HG02759 (cell line): ENCODE results near the gene ACAP1.
A peak's percentile ranks its signal among the peaks of the same experiment; 100 is the strongest.

Experiments
- ATAC-seq: cut with Tn5 transposase; IDR thresholded peaks from one replicate; pipeline ENCODE4 v1.9.1; 2021; ENCODE audit warnings: mild to moderate bottlenecking, moderate library complexity; ENCODE audit not compliant: unreplicated experiment

Gene ACAP1

GRCh38 chr17:7336240-7337175, at the start of gene ACAP1:
Gene ACAP1, plus strand, starts transcription at chr17:7336529. Its CDS starts 206 bp downstream, at chr17:7336735.
- peak; percentile 75 for ATAC-seq

DNA sequence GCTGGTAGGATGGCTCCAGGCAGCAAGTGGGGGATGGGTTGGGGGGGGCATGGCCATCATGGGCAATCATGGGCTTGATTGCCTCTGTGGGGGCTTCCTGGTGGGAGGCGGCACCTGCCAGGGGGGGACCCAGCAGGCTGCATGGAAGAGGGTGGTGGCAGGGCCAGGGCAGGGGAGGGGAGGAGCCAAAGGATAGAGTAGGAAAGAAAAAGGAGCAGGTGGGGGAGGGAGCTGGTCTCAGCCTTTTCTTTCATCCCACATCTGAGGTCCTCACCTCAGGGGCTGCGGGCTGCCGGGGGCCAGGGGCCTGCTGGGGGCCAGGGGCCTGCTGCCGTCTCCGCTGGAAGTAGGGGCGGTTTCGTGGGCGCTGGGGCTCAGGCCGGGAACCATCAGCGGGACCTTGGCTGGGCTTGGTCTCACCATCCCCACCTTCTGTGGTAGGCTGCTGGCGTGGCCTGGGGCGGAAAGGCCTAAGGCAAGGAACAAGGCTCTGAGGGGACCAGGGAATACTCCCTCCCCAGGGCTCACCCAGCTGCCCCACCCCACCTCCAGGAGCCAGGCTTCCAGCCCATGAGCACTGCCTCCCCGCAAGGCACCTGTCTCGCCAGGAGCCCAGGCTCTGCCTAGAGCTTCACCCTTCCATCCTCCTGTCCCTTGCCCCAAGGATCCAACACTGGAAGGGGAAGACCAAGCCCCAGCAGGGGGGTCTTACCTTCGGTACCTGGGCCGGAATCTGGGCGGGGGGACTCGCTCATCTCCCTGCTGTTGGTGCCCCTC, 46.9 kb upstream of the ACAP1 start:
- ATAC-seq, result no peak

DNA sequence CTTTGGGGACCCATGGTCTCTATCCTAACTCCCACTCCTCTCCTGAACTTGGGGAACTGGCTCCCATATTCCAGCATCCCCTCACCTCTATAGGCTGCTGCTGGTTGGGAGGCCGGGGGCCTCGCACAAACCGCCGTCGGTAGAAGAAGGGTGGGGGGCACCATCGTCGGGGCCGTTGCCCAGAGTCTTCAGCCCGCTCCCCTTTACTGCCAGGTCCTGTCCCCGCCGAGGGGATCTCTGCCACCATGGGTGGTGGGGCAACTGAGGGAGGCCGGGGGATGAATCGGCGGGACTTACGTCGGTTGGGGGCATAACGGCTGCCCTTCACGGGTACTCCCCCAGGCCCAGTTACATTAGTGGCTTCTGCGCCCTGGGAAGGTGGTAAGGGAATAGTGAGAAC, 46.2 kb upstream of the ACAP1 start:
- no peak for ATAC-seq

DNA sequence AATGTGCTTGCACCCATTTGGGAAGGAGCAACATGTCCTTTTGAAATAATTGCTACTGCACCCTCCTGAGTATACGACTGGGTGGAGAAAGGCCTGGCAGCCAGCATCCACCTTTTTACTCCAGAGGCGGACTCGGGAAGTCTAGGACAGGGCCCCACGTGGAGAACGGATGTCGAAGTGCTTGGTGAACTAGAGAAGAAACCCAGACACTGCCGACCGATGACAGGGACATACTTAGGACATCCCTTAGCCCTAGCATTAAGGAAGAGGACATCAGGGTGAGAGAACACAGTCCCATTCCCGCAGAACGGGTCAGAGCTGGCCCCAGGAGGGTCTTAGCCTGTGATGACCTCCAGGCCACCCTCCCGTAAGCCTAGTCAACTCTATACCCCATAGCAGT, 45.6 kb upstream of the ACAP1 start:
- ATAC-seq, result no peak

GRCh38 chr17:7292194-7292593, 44.1 kb upstream of the ACAP1 start:
- ATAC-seq, result no peak

- ATAC-seq, result no peak
Observed at GRCh38 chr17:7292729-7293128, 43.6 kb upstream of the ACAP1 start.

- no peak for ATAC-seq
Observed at GRCh38 chr17:7293159-7293558, 43.2 kb upstream of the ACAP1 start.

DNA sequence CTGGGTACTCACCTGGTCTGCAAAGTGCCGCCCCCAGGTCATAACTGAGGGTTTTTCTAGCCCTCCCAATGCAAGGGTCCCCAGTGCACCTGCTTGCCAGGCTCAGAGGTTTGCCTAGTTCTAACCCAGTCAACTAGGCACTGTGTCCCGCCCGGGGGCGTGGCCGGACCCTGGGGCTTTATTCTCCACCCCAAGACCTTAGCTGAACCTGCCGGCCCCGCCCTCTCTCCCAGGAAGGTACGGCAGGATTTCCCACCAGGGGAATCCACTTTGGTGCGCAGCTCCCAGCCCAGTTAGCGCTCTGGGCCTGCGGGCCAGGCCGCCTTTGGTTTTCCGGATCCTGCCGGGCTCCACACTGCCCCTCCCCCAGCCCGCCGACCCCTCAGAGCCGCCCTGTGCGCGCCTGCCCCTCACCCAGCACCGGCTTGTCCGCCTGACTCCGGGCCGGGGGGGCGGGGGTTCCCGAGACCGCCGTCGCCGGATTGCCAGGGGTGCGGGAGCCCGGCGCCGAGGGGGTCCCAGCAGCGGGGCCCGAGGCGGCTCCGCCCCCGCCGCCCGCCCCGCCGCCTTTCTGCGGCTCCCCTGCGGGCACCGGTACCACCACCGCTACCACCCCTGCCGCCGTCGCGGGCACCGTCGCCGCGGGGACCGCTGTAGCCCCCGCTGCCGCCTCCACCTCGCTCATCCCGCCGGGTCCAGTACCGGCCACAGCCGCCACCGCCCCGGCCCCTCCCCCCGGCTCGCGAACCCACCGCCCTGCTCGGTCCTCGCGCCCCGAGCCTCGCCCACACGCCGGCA, 42.3 kb upstream of the ACAP1 start:
- no peak for ATAC-seq

DNA sequence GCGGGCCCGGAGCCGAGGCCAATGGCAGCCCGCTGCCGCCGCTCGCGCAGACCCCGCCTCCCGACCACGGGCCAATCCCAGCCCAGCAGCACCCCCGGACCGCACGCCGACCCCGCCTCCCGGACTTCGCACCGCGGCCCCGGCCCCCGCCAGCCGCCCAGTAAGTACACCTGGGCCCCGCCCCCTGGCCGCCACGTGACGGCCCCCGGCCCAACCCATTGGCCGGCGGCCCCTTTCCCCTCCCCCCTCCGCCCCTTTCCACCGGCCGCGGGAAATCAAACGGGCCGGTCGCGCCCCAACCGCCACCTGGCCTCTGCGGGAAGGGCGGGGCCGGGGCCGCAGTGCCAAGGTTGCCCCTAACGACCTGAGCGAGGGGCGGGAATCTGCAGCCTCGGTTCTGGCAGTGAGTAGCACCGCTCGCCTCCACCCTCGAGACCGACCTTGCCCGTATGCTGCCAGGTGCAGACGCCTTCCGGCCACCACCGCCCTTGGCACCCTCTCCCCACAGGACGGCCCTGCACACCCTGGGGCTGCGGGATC, 41.6 kb upstream of the ACAP1 start, which contains the start of gene YBX2:
YBX2 (minus strand) TSS at position 26 of the 540 bp plus-strand sequence. CDS start 139 bp downstream, outside the sequence.
- peak; percentile 59 for ATAC-seq

DNA sequence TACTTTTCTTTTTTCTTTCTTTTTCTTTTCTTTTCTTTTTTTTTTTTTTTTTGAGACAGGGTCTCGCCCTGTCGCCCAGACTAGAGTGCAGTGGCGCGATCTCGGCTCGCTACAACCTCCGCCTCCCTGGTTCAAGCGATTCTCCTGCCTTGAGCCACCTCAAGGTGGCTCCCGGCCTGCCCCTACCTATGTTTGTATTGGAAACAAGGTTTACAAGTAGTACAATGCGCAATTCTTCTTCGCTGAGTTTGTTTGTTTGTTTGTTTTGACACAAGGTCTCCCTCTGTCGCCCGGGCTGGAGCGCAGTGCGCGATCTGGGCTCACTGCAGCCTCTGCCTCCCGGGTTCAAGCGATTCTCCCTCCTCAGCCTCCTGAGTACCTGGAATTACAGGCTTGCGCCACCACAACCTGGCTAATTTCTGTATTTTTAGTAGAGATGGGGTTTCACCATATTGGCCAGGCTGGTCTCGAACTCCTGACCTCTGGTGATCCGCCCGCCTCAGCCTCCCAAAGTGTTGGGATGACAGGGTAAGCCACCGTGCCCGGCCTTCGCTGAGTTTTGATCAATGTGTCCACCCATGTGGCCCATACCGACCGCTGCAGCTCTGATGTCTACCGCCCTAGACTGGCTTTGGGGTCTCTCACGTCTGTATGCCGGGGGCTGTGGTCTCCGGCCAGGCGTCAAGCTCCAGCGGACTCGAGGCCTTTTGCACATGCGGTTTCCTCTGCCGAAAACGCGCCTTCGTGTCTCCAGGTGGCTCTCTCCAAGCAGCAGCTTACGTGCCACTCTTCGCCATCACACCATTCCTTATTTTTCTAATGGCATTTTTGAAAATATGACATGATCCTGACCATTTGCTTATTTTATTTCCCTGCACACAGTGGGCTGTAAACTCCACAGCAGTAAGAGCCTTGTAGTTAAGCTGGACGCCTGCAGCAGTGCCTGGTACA, 40.8 kb upstream of the ACAP1 start:
- no peak for ATAC-seq

GRCh38 chr17:7296189-7296861, 40.0 kb upstream of the ACAP1 start:
- no peak for ATAC-seq

GRCh38 chr17:7304179-7304578, 32.1 kb upstream of the ACAP1 start:
- ATAC-seq, result no peak

DNA sequence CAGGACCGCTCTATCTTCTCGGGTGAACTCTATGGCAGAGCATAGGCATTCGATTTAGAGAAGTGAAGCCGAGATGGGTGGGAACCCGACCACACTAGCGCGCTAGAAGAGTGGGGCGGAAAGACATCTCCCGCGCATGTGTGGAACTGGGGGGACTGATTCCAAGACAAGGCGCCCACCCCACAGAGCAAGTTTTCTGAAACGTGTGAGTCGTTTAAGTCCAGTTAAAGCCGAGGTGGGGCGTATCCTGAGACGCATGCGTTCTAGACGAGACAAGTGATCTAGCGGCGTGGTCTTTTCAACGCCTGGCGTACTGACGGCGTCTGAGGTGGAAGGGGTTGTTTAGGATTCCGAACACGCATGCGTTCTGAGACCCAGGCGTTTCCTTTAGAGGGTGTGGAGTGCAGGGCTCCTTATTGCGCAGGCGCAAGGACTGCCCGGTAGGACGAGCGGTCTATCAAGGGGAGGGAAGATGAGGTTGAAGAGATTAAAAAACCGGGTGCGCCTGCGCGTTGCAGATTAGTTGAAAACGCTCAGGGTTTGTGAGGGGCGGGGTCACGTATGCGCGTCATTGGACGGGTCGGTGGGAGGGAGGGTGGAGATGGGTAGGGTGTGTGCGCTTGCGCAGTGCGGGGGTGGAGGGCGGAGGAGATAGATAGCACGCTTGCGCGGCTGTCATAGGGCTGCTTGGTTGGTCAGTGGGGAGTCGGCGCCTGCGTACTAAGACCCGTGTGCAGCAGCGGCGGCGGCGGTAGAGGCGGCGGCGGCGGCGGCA, 29.2 kb upstream of the ACAP1 start, which contains the start of gene EIF5A:
EIF5A (plus strand) TSS at position 718 of the 775 bp plus-strand sequence. CDS start 2,008 bp downstream, outside the sequence.
- peak; percentile 77 for ATAC-seq

- no peak for ATAC-seq
Observed at GRCh38 chr17:7307686-7308624, 28.4 kb upstream of the ACAP1 start.

GRCh38 chr17:7308625-7309433, 27.5 kb upstream of the ACAP1 start:
- no peak for ATAC-seq

GRCh38 chr17:7309628-7310027, 26.7 kb upstream of the ACAP1 start:
- ATAC-seq, result no peak
